ENCODE data around the gene ZNF197.

DNA sequence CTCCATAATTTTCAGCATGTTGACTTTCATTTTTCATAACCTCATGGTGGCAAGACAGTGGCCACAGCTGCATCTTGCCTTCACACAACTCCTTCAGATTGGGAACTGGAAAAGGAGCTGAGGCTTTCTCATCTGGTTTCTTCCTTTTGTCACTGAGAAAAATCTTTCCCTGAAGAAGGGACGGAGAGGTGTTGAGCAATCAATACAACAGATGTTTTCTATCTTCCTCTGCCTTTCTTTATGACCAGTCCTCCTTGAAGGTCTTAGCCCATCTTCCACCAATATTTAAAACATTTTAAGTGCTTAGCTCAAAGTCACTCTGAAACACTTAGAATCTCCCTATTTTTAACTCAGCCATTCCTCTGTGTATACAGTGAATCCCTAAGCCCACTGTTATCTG lies 28.2 kb upstream of the ZNF197 start:
- TF ChIP-seq, protein P1, sequence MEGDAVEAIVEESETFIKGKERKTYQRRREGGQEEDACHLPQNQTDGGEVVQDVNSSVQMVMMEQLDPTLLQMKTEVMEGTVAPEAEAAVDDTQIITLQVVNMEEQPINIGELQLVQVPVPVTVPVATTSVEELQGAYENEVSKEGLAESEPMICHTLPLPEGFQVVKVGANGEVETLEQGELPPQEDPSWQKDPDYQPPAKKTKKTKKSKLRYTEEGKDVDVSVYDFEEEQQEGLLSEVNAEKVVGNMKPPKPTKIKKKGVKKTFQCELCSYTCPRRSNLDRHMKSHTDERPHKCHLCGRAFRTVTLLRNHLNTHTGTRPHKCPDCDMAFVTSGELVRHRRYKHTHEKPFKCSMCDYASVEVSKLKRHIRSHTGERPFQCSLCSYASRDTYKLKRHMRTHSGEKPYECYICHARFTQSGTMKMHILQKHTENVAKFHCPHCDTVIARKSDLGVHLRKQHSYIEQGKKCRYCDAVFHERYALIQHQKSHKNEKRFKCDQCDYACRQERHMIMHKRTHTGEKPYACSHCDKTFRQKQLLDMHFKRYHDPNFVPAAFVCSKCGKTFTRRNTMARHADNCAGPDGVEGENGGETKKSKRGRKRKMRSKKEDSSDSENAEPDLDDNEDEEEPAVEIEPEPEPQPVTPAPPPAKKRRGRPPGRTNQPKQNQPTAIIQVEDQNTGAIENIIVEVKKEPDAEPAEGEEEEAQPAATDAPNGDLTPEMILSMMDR (conservative IDR thresholded peaks at IDR 0.05; ENCODE audit: low read length): no peak
- TF ChIP-seq EZH2phosphoT487 (IDR thresholded peaks at IDR 0.05; ENCODE audit: borderline replicate concordance, low read depth, low read length): no peak

All from OCI-LY7 (cell line).